Measurements from ENCODE around the gene PRSS53.

GRCh38 chr16:31111881-31112466, 23.2 kb upstream of the PRSS53 start:
- TF ChIP-seq, protein P1, sequence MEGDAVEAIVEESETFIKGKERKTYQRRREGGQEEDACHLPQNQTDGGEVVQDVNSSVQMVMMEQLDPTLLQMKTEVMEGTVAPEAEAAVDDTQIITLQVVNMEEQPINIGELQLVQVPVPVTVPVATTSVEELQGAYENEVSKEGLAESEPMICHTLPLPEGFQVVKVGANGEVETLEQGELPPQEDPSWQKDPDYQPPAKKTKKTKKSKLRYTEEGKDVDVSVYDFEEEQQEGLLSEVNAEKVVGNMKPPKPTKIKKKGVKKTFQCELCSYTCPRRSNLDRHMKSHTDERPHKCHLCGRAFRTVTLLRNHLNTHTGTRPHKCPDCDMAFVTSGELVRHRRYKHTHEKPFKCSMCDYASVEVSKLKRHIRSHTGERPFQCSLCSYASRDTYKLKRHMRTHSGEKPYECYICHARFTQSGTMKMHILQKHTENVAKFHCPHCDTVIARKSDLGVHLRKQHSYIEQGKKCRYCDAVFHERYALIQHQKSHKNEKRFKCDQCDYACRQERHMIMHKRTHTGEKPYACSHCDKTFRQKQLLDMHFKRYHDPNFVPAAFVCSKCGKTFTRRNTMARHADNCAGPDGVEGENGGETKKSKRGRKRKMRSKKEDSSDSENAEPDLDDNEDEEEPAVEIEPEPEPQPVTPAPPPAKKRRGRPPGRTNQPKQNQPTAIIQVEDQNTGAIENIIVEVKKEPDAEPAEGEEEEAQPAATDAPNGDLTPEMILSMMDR (conservative IDR thresholded peaks at IDR 0.05; ENCODE audit: low read length): no peak
- TF ChIP-seq EZH2phosphoT487 (IDR thresholded peaks at IDR 0.05; ENCODE audit: borderline replicate concordance): no peak

All from Loucy (cell line).